ENCODE results near the gene RUSF1.

DNA sequence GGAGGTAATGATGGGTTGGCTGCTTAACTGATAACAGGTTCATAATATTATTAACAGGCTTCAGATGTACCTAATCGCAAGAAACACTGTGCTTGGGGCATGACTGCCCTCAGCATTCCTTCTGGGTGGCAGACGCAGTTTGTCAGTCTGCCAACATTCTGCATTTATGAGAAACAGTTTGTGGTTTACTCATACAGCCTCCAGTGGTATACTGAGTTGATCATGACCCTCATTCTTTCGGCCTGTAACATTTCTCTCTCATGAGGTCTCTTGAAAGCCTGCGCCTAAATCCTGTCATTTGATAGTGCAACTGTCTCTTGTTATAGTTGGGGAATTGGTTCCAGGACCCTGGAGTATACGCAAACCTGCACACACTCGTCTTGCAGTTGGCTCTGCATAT is 4.9 kb upstream of the RUSF1 start:
- TF ChIP-seq CTCF (IDR thresholded peaks at IDR 0.05 in 2 of 3, conservative IDR thresholded peaks at IDR 0.05 in 1 of 3; ENCODE audit: borderline replicate concordance in 1 of 3, insufficient read depth in 1 of 3, low read depth in 2 of 3, low read length in 2 of 3) (no peak), ZFX (IDR thresholded peaks at IDR 0.05) (no peak), POLR2AphosphoS5 (IDR thresholded peaks at IDR 0.05; ENCODE audit: low read depth, low read length) (no peak), SP1 (IDR thresholded peaks at IDR 0.05; ENCODE audit: low read depth) (no peak), CEBPB (IDR thresholded peaks at IDR 0.05; ENCODE audit: low read depth) (no peak), SIN3A (IDR thresholded peaks at IDR 0.05; ENCODE audit: low read depth) (no peak), POLR2A (IDR thresholded peaks at IDR 0.05; ENCODE audit: borderline replicate concordance, extremely low read depth, insufficient read depth, insufficient read length) (no peak)
- TF ChIP-seq, protein P1, sequence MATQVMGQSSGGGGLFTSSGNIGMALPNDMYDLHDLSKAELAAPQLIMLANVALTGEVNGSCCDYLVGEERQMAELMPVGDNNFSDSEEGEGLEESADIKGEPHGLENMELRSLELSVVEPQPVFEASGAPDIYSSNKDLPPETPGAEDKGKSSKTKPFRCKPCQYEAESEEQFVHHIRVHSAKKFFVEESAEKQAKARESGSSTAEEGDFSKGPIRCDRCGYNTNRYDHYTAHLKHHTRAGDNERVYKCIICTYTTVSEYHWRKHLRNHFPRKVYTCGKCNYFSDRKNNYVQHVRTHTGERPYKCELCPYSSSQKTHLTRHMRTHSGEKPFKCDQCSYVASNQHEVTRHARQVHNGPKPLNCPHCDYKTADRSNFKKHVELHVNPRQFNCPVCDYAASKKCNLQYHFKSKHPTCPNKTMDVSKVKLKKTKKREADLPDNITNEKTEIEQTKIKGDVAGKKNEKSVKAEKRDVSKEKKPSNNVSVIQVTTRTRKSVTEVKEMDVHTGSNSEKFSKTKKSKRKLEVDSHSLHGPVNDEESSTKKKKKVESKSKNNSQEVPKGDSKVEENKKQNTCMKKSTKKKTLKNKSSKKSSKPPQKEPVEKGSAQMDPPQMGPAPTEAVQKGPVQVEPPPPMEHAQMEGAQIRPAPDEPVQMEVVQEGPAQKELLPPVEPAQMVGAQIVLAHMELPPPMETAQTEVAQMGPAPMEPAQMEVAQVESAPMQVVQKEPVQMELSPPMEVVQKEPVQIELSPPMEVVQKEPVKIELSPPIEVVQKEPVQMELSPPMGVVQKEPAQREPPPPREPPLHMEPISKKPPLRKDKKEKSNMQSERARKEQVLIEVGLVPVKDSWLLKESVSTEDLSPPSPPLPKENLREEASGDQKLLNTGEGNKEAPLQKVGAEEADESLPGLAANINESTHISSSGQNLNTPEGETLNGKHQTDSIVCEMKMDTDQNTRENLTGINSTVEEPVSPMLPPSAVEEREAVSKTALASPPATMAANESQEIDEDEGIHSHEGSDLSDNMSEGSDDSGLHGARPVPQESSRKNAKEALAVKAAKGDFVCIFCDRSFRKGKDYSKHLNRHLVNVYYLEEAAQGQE (IDR thresholded peaks at IDR 0.05; ENCODE audit: low read depth), result no peak
- TF ChIP-seq, protein P2, sequence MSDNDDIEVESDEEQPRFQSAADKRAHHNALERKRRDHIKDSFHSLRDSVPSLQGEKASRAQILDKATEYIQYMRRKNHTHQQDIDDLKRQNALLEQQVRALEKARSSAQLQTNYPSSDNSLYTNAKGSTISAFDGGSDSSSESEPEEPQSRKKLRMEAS (IDR thresholded peaks at IDR 0.05), result no peak

Measured in HCT116 (cell line).